ENCODE measurements around the gene MAST1.
A peak's percentile ranks its signal among the peaks of the same experiment; 100 is the strongest.

MAST1 gene

GRCh38 chr19:12866416-12867119 lies 28.3 kb downstream of the MAST1 start:
- H3K4me3 ChIP-seq (ENCODE audit: low read depth, low read length): no peak overlapping the region
- TF ChIP-seq, protein P1, sequence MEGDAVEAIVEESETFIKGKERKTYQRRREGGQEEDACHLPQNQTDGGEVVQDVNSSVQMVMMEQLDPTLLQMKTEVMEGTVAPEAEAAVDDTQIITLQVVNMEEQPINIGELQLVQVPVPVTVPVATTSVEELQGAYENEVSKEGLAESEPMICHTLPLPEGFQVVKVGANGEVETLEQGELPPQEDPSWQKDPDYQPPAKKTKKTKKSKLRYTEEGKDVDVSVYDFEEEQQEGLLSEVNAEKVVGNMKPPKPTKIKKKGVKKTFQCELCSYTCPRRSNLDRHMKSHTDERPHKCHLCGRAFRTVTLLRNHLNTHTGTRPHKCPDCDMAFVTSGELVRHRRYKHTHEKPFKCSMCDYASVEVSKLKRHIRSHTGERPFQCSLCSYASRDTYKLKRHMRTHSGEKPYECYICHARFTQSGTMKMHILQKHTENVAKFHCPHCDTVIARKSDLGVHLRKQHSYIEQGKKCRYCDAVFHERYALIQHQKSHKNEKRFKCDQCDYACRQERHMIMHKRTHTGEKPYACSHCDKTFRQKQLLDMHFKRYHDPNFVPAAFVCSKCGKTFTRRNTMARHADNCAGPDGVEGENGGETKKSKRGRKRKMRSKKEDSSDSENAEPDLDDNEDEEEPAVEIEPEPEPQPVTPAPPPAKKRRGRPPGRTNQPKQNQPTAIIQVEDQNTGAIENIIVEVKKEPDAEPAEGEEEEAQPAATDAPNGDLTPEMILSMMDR (IDR thresholded peaks at IDR 0.05; ENCODE audit: low read depth, low read length): no peak
- in situ Hi-C loops (cut with HindIII; ENCODE audit: low sequenced_read_pairs): no loop called here
- DNase-seq (ENCODE audit: low read depth, low spot score): no peak

GRCh38 chr19:12867120-12868099 lies 29.1 kb downstream of the MAST1 start:
- in situ Hi-C loops (cut with HindIII; ENCODE audit: low sequenced_read_pairs): no loop called here
- TF ChIP-seq, protein P1 (IDR thresholded peaks at IDR 0.05; ENCODE audit: low read depth, low read length): no peak
- peak; percentile 42 for DNase-seq (ENCODE audit: low read depth, low spot score)
- H3K4me3 ChIP-seq (ENCODE audit: low read depth, low read length): peak overlapping the region; percentile 26

- H3K4me3 ChIP-seq (ENCODE audit: low read depth, low read length): no peak overlapping the region
- in situ Hi-C loops (cut with HindIII; ENCODE audit: low sequenced_read_pairs): no loop called here
- TF ChIP-seq, protein P1 (IDR thresholded peaks at IDR 0.05; ENCODE audit: low read depth, low read length): no peak
- DNase-seq (ENCODE audit: low read depth, low spot score): no peak
Observed at GRCh38 chr19:12868540-12869112, 30.3 kb downstream of the MAST1 start.

DNA sequence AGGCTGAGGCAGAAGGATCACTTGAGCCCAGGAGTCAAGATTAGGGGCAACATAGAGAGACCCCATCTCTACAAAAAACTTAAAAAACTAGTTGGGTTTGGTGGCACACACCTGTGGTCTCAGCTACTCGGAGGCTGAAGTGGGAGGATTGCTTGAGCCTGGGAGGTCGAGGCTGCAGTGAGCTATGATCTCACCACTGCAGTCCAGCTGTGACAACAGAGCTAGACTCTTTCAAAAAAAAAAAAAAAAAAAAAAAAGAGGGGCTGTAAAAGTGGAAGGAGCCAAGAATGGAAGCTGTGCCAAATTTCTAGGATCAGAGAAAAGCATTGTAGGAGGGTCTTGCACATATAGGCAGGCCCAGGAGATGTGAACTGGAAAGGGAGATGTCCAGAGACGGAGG lies 33.4 kb downstream of the MAST1 start:
- no peak for DNase-seq (ENCODE audit: low read depth, low spot score)
- in situ Hi-C loops (cut with HindIII; ENCODE audit: low sequenced_read_pairs): no loop called here
- no peak overlapping the region for H3K4me3 ChIP-seq (ENCODE audit: low read depth, low read length)
- TF ChIP-seq, protein P1 (IDR thresholded peaks at IDR 0.05; ENCODE audit: low read depth, low read length): no peak

DNA sequence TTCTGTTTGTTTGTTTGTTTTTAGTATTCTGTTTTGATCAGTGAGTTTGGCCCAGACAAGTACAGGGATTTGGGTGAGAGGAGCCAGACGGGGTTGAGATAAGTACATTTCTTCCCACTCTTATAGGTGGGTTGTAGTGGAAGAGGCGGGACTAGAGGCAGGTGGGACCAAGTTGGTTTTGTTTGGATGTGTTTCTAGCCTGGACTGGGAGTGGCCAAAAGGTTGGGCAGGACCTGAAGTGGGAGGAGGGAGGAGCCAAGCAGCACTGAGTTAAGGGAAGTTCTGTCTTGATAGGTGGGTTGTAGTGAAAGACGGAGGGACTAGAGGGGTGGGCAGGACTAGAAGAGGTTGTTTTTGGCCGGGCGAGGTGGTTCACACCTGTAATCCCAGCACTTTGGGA lies 33.9 kb downstream of the MAST1 start:
- in situ Hi-C loops (cut with HindIII; ENCODE audit: low sequenced_read_pairs): no loop called here
- H3K4me3 ChIP-seq (ENCODE audit: low read depth, low read length): no peak overlapping the region
- TF ChIP-seq, protein P1 (IDR thresholded peaks at IDR 0.05; ENCODE audit: low read depth, low read length): no peak
- DNase-seq (ENCODE audit: low read depth, low spot score): no peak
